CD4-positive, alpha-beta T cell treated with Interleukin-6 for 4 hours (primary cell): ENCODE data around the gene NANP.
"Not testable (repeated sequence)": the region's sequence is repeated elsewhere in the genome, so short reads cannot be mapped to it uniquely, and the experiment has no call there.

Experiments
- DNase-seq: peaks from one replicate; pipeline ENCODE4 v3.0.0-alpha.2; 2020; ENCODE audit warnings: mixed read lengths

Gene NANP

GRCh38 chr20:25605148-25605547 is 18.7 kb downstream of the NANP start:
- DNase-seq = no peak

DNA sequence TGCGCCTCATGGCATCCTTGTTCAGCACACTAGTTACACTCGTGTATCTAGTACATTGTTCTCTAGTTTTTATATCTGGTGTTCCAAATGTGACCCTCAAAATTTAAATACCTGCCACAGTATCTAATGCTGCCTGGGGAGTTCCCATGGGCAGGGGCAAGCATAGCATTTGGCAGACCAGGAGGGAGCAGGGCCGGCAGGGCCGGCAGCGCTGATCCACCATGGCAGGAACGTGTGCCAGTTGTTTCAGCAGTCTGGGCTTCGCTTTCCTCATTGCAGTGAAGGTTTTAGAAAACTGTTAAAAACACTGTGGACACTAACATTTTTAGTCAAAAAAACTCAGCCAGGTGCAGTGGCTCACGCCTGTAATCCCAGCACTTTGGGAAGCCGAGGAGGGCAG is 19.2 kb downstream of the NANP start:
- DNase-seq = no peak

DNA sequence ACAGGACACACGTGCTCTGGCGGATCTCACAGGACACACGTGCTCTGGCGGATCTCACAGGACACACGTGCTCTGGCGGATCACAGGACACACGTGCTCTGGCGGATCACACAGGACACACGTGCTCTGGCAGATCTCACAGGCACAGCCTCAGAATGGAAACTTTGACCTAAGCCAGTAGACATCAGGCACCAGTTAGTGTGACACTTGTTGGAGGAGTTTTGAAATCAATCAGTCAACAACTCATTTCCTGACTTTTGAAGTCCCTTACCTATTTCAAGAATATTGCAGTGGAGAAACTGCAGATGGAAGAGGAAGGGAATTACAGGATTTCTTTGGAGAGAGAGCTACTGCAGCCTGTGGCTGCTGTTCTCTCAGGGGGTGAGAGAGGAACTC is 20.9 kb downstream of the NANP start:
- not testable (repeated sequence) for DNase-seq

- DNase-seq = not testable (repeated sequence)
These were observed 21.5 kb downstream of the NANP start for GRCh38 chr20:25602191-25602913.

GRCh38 chr20:25601659-25602058 is 22.2 kb downstream of the NANP start:
- no peak for DNase-seq

- DNase-seq = no peak
These were observed 23.2 kb downstream of the NANP start for GRCh38 chr20:25600632-25601031.

DNA sequence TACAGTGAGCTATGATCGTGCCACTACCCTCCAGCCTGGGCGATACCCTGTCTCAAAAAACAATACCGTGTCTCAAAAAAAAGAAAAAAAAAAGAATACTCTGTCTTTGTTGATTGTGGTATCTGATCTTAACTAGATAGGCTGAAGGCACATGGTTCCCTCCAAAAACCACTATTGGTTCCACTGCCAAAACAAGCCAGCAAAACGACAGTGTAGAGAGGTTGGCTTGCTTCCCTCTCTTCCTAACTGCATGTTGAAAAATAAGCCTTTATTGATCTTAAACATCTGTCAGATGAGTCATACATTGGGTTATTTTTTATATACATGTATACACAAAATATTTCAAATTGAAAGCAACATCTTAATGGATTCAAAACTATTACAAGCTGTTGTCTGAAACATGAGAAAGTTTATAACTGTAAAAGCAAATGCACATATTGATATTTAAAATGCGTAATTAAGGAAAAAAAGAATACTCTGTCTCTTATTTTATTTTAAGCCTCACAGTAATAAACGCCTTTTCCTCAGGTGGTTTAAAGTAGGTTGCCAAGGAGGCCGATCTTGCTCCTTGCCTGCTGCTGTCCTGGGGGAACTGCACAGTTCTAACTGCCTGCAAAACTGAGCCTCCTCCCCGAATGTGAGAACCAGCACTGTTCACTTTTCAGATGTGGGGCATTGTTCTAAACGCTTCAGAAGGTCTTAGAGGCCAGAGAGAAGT is 31.5 kb downstream of the NANP start:
- DNase-seq = no peak

GRCh38 chr20:25590778-25591177 is 33.0 kb downstream of the NANP start:
- DNase-seq = not testable (repeated sequence)

- DNase-seq = no peak
These were observed 35.3 kb downstream of the NANP start for GRCh38 chr20:25588491-25588890.

- no peak for DNase-seq
These were observed 36.3 kb downstream of the NANP start for GRCh38 chr20:25587536-25587935.

DNA sequence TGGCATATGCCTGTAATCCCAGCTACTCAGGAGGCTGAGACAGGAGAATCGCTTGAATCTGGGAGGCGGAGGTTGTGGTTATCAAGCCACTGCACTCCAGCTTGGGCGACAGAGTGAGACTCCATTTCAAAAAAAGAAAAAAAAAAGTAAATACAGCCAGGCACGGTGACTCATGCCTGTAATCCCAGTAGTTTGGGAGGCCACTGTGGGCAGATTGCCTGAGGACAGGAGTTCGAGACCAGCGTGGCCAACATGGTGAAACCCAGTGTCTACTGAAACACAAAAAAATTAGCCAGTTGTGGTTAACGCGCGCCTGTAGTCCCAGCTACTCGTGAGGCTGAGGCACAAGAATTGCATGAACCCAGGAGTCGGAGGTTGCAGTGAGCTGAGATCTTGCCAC is 36.9 kb downstream of the NANP start:
- DNase-seq = no peak

DNA sequence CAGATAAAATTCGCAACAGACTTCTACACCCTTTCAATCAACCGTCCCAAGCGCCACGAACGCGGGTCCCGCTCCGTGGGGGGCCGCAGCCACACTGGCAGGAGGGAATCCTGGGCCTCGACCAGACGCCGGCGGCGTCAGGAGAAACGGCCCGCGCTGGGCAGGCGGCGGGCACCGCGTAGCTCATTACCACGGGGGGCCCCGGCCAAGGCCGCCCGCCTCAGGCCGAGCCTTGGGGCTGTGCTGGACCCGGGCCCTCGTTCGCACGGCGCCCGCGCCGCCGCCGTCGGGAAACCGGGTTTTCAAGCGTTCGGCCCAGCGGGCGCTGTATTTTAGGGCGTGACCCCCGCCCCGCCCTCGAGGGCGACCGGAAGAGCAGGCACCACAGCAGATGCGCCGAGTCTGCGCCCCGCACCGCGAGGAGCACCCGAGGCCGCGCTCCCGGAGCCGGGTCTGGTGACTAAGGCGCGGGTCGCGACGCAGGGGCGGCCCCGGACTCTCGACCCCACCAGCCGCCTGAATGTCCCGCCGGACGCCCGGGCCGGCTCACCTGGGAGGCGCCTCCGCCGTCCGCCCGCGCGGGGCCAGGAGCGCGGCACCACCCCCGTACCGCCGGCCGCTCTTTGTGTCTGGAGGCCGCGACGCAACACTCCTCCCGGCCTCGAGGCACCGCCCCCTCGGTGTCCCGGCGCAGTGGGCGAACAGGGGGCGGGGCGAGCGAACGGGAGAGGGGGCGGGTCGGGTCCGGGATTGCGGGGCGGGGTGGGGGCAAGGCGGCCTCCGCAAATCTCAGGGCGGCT is 38.7 kb downstream of the NANP start, which contains the start of gene NINL:
NINL (minus strand) TSS at position 627 of the 800 bp plus-strand sequence. CDS start 58,944 bp downstream, outside the sequence.
- DNase-seq = peak; percentile 71

DNA sequence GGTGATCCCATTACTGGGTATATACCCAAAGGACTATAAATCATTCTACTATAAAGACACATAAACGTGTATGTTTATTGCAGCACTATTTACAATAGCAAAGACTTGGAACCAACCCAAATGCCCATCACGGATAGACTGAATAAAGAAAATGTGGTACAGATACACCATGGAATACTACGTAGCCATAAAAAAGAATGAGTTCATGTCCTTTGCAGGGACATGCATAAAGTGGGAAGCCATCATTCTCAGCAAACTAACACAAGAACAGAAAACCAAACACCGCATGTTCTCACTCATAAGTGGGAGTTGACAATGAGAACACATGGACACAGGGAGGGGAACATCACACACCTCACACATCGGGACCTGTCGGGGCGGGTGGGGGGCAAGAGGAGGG is 40.2 kb downstream of the NANP start:
- DNase-seq = not testable (repeated sequence)

DNA sequence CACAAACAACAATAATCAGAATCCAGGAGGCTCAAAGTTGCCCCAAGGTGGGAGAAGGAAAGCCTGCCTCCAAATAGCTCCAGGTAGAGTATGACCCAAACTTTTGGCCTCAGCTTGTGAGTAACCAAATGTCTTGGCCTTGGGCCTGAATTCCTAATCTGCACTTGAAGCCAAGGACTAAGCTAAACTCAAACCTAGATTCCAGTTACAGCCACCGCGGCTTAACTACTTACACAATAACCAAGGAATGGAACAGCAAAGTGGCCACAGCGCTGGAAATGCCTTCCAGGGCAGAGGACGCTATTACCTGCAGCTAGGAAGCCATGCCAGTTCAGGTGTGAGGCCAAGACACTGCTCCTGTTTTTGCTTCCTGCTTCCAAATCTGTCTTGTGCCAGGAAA is 43.1 kb downstream of the NANP start:
- no peak for DNase-seq

DNA sequence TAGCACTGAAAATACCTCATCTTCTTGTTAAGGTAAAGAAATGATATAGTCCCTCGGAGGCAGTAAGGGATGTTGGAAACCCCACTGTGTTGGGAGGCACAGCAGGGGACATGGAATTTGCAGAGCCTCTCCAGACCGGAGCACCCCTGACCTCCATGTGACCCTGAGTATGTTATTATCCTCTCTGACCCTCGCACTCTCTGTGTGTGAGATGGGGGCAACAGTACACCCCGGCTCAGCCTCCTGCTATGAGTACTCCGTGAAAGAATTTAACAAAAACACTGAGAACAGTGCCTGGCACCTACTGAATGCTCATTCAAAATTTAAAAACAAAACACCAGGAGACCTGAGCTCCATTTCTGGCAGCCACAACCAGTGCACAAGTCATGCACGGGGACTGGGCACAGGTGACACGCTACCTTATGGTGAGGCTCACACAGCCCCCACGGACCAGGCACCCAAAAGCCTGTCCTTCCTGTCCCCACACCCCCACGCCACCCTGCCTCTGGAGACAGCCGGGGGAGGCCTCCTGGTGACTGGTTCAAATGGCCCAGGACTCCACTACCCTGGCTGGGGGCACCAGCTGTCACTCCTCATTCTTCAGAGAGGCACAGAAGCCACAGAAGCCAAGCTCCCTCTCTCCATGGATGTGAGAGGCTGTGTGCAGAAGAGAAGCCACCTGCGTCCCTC is 44.6 kb downstream of the NANP start:
- no peak for DNase-seq

- no peak for DNase-seq
These were observed 46.9 kb downstream of the NANP start for GRCh38 chr20:25576783-25577530.

GRCh38 chr20:25574411-25574810 is 49.4 kb downstream of the NANP start:
- DNase-seq = no peak

- no peak for DNase-seq
These were observed 50.2 kb downstream of the NANP start for GRCh38 chr20:25573288-25574251.

- no peak for DNase-seq
These were observed 52.0 kb downstream of the NANP start for GRCh38 chr20:25571817-25572216.

DNA sequence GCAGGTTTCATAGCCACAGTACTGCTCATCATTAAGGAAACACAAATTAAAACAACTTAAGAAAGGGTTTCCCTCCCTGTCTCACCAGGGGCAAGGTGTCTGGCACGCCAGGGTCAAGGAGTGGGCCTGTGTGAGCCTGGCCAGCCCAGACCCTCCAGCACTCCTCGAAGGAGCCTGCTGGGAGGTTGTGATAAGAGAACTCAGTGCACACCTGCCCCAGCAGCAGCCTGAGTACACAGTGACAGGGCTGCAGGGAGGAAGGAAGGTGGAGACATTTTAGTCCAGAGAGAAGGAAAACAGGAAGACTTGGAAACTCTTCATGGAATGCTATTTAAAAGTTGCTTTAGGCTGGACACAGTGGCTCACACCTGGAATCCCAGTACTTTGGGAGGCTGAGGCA is 52.6 kb downstream of the NANP start:
- DNase-seq = no peak

DNA sequence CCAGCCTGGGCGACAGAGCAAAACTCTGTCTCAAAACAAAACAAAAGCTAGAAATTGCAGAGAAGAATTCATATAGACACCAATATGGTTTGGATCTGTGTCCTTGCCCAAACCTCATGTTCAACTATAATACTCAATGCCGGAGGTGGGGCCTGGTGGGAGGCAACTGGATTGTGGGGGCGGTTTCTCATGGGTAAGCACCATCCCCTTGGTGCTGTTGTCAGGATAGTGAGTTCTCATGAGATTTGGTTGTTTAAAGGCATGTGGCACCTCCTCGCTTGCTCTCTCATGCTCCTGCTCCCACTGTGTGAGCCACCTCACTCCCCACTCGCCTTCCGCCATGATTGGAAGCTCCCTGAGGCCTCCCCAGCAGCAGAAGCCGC is 53.7 kb downstream of the NANP start:
- no peak for DNase-seq
